Ovary (tissue), 9 donors: ENCODE measurements around the gene LHFPL5. TPM values are rescaled to one million over a fixed set of nuclear protein-coding genes. Genes with fewer than 3 reads are reported as not detected.

Experiments used
- DNase-seq, 5 donors: peaks; one replicate each; pipeline ENCODE4 v3.0.0-alpha.2; 2019 to 2020
- H3K27ac ChIP-seq, 2 donors: fragments of 200-600 bp; one replicate each; pipeline versions ENCODE4 v1.5.1 to v1.8.0; 2019 to 2022
- H3K27me3 ChIP-seq: fragments of 200-600 bp; one replicate; pipeline ENCODE4 v1.8.0; 2022
- H3K36me3 ChIP-seq: fragments of 200-600 bp; sonication (generic); one replicate; pipeline ENCODE4 v1.5.1; 2019
- H3K4me1 ChIP-seq: one replicate; pipeline ENCODE4 v1.8.1; 2013; ENCODE audit warnings: mild to moderate bottlenecking, moderate library complexity; ENCODE audit not compliant: insufficient read depth
- H3K4me3 ChIP-seq: fragments of 200-600 bp; sonication (generic); one replicate; pipeline ENCODE4 v1.5.1; 2017
- H3K9me3 ChIP-seq, 2 donors: fragments of 200-600 bp in 1 of 2; sonication (generic) in 1 of 2; one replicate each; pipeline versions ENCODE4 v1.5.1 to v1.8.1; 2013 to 2019; ENCODE audit warnings: mild to moderate bottlenecking in 1 of 2, moderate library complexity in 1 of 2
- CTCF ChIP-seq, 3 donors: fragments of 450-650 bp in 2 of 3; fragments of 200-600 bp in 1 of 3; IDR thresholded peaks; one replicate each; pipeline versions ENCODE4 v1.5.1 to v1.8.0; 2016 to 2022; ENCODE audit warnings: antibody characterized with exemption in 3 of 3, mild to moderate bottlenecking in 1 of 3
- EP300 ChIP-seq: sonication (generic); formaldehyde crosslinking; IDR thresholded peaks from one replicate; pipeline ENCODE4 v1.6.1; 2017; ENCODE audit warnings: antibody characterized with exemption
- POLR2A ChIP-seq: fragments of 450-650 bp; IDR thresholded peaks from one replicate; pipeline ENCODE4 v1.6.1; 2017; ENCODE audit warnings: antibody characterized with exemption, mild to moderate bottlenecking, moderate library complexity
- WGBS, 3 donors: extraction: QIAGEN DNeasy Blood & Tissue Kit in 1 of 3; methylation state at CpG; one replicate each; pipeline versions ENCODE4 v1.1.5 to v1.1.7; 2013 to 2017; 5-methylcytosine and 5-hydroxymethylcytosine counted together
- intact Hi-C, 4 donors: fragments of 100-400 bp; cut with DNase I; formaldehyde crosslinking; loops; one replicate each; pipeline versions ENCODE4 v1.11.0 to v1.15.1; 2022 to 2023
- polyA plus RNA-seq, 2 donors: library from polyadenylated mRNA; stranded (reverse); fragments of 200-250 nt in 1 of 2; fragments of 350-450 nt in 1 of 2; fragmentation: Illumina TruSeq in 1 of 2; extraction: RNeasy Lipid Tissue Mini Kit (QIAGEN cat#74804) in 1 of 2; gene quantifications; one replicate each; pipeline ENCODE4 v1.2.3, GENCODE V29; 2013 to 2014
- total RNA-seq, 7 donors: library from RNA; depleted of rRNA in 2 of 7; stranded (reverse); fragments of >200 nt in 2 of 7; fragmentation: NEBNext Ultra II Directional in 3 of 7; extraction: Animal tissue kit (Norgen Biotek cat#: 25700) in 3 of 7; gene quantifications; one replicate each; pipeline versions ENCODE4 v1.1.0 to v1.2.4, GENCODE V29; 2016 to 2023
- donor health status: DM: no; HTN: no; CAD: no; lungs with moderate emphysema.
- donor health status: DM: no; HTN: no; CAD: no.
- donor health status: Bipolar disorder and iron deficiency.
- donor health status: DM: yes; HTN: yes; CAD: no.
- donor health status: DM: no; HTN: no; CAD: no.
- donor health status: DM: yes; HTN: yes; CAD: no.

The LHFPL5 gene
- total and polyA plus RNA-seq, 9 donors = not detected

DNA sequence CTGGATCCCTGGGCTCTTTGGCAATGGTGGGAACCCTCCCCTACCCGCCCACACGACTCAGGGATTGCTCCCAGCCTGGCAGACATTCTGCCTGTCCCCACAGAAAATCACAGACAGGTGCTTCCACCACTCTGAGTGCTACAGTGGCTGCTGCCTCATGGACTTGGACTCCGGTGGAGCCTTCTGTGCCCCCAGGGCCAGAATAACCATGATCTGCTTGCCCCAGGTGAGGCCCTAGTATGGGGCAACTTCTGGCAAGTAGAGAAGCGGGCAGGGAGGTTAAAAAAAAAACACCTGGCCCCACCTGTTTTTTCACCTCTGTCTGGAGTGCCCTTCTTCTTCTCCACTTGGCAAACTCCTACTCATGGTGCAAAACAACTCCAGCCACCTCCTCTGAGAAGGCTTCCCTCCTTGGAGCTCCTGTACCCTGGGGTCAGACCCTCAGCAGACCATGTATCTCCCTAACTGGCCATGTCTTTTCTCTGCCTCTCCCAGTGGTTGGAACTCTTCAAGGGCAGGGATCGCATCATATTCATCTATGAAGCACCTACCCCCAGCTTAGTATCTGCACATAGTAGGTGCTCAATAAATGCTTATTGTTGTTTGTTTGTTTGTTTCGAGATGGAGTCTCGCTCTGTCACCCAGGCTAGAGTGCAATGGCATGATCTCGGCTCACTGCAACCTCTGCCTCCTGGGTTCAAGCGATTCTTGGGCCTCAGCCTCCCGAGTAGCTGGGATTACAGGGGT lies 27.6 kb upstream of the LHFPL5 start:
- TF ChIP-seq EP300 (no peak), CTCF (IDR thresholded peaks at IDR 0.05) (no peak), POLR2A (no peak)
- H3K27me3 ChIP-seq = no peaks in the 10 kb centered on the region
- intact Hi-C loops = no loop called here
- 73 to 85% (median 85%) methylated on average over 10 of the region's 10 CpGs for WGBS, 3 donors
- no peak for DNase-seq
- no peaks in the 10 kb centered on the region for H3K36me3 ChIP-seq
- H3K4me3 ChIP-seq = no peak overlapping the region
- no peak overlapping the region for H3K27ac ChIP-seq
- H3K4me1 ChIP-seq = no peaks in the 10 kb centered on the region
- no peaks in the 10 kb centered on the region for H3K9me3 ChIP-seq

- Histone ChIP-seq H3K9me3 (no peaks in the 10 kb centered on the region), H3K4me3 (no peak overlapping the region), H3K36me3 (no peaks in the 10 kb centered on the region), H3K27me3 (no peaks in the 10 kb centered on the region), H3K27ac (no peak overlapping the region), H3K4me1 (no peaks in the 10 kb centered on the region)
- no peak for DNase-seq
- TF ChIP-seq POLR2A (no peak), EP300 (no peak), CTCF (IDR thresholded peaks at IDR 0.05) (no peak)
- intact Hi-C loops = no loop called here
- 81 to 88% (median 82%) methylated on average over 2 of the region's 2 CpGs for WGBS, 3 donors
Measured at GRCh38 chr6:35778437-35778836, 26.7 kb upstream of the LHFPL5 start.

- H3K9me3 ChIP-seq = no peaks in the 10 kb centered on the region
- WGBS, 3 donors = 73 to 89% (median 76%) methylated on average over 7 of the region's 7 CpGs
- H3K27me3 ChIP-seq = no peaks in the 10 kb centered on the region
- intact Hi-C loops = no loop called here
- no peaks in the 10 kb centered on the region for H3K36me3 ChIP-seq
- no peak within 1 kb of the TSS for H3K4me3 ChIP-seq
- no peak for DNase-seq
- TF ChIP-seq CTCF (IDR thresholded peaks at IDR 0.05) = no peak
- no peak for TF ChIP-seq POLR2A
- no peak for TF ChIP-seq EP300
- H3K4me1 ChIP-seq = no peaks in the 10 kb centered on the region
- no peak within 1 kb of the TSS for H3K27ac ChIP-seq
Measured at GRCh38 chr6:35780719-35781118, 24.4 kb upstream of the LHFPL5 start, which contains the start of gene CLPSL1. CLPSL1 (plus strand) TSS chr6:35781019; CDS start chr6:35781111, 92 bp downstream.

- whole genome bisulfite sequencing, 3 donors = 92 to 95% (median 93%) methylated on average over 2 of the region's 2 CpGs
- TF ChIP-seq POLR2A (no peak), CTCF (IDR thresholded peaks at IDR 0.05) (no peak), EP300 (no peak)
- intact Hi-C loops = no loop called here
- Histone ChIP-seq H3K4me1 (no peaks in the 10 kb centered on the region), H3K9me3 (no peaks in the 10 kb centered on the region), H3K27me3 (no peaks in the 10 kb centered on the region), H3K4me3 (no peak overlapping the region), H3K27ac (no peak overlapping the region), H3K36me3 (no peaks in the 10 kb centered on the region)
- DNase-seq = no peak
Measured at GRCh38 chr6:35781290-35781689, 23.9 kb upstream of the LHFPL5 start.
